HG02981 (cell line): ENCODE measurements around the gene EPN1.

Source experiments
- ATAC-seq: cut with Tn5 transposase; IDR thresholded peaks from one replicate; pipeline ENCODE4 v1.9.1; 2021; ENCODE audit warnings: mild to moderate bottlenecking, moderate library complexity; ENCODE audit not compliant: unreplicated experiment

Gene EPN1

GRCh38 chr19:55674841-55675660, at the start of gene EPN1:
EPN1 (plus strand) TSS chr19:55675226; CDS start chr19:55678628, 3,402 bp downstream.
- ATAC-seq: peak; percentile 60

- ATAC-seq: no peak
Measured at GRCh38 chr19:55626350-55626749, 48.7 kb upstream of the EPN1 start.

- ATAC-seq: no peak
Measured at GRCh38 chr19:55632463-55632834, 42.6 kb upstream of the EPN1 start.

GRCh38 chr19:55633861-55634260, 41.2 kb upstream of the EPN1 start:
- no peak for ATAC-seq

- no peak for ATAC-seq
Measured at GRCh38 chr19:55635334-55635717, 39.7 kb upstream of the EPN1 start.

- ATAC-seq: no peak
Measured at GRCh38 chr19:55635856-55636440, 39.1 kb upstream of the EPN1 start.

GRCh38 chr19:55636723-55637122, 38.3 kb upstream of the EPN1 start:
- ATAC-seq: no peak

GRCh38 chr19:55637534-55637933, 37.5 kb upstream of the EPN1 start:
- no peak for ATAC-seq

- ATAC-seq: no peak
Measured at GRCh38 chr19:55638864-55639359, 36.1 kb upstream of the EPN1 start.

GRCh38 chr19:55640043-55640576, 34.9 kb upstream of the EPN1 start:
- no peak for ATAC-seq

GRCh38 chr19:55640577-55641425, 34.2 kb upstream of the EPN1 start, which contains the start of gene ZNF580:
ZNF580 (plus strand) TSS chr19:55641002; CDS start chr19:55642509, 1,507 bp downstream.
- no peak for ATAC-seq

- no peak for ATAC-seq
Measured at GRCh38 chr19:55641426-55642152, 33.4 kb upstream of the EPN1 start.

GRCh38 chr19:55642153-55643002, 32.6 kb upstream of the EPN1 start:
- ATAC-seq: no peak

- peak; percentile 33 for ATAC-seq
Measured at GRCh38 chr19:55643003-55643886, 31.8 kb upstream of the EPN1 start, which contains the start of gene ZNF581. ZNF581 (plus strand) TSS chr19:55643649; CDS start chr19:55644572, 923 bp downstream.

- ATAC-seq: no peak
Measured at GRCh38 chr19:55643887-55644176, 31.2 kb upstream of the EPN1 start.

GRCh38 chr19:55644191-55644833, 30.7 kb upstream of the EPN1 start:
- ATAC-seq: no peak

GRCh38 chr19:55644842-55645511, 30.0 kb upstream of the EPN1 start:
- no peak for ATAC-seq

GRCh38 chr19:55645512-55645881, 29.5 kb upstream of the EPN1 start:
- no peak for ATAC-seq
